Nephron progenitor cell (in vitro differentiated cells): Measurements from ENCODE around the gene C10orf90.

Experiments used
- DNase-seq: peaks from one replicate; pipeline ENCODE4 v3.0.0; 2021
- H3K27ac Mint-ChIP-seq: 2 replicates; pipeline ENCODE4 v1.8.0; 2021; ENCODE audit warnings: mild to moderate bottlenecking, moderate library complexity, mixed read lengths
- H3K27me3 Mint-ChIP-seq: 2 replicates; pipeline ENCODE4 v1.8.0; 2021; ENCODE audit warnings: mild to moderate bottlenecking, low read depth, mixed read lengths; ENCODE audit not compliant: poor library complexity
- H3K36me3 Mint-ChIP-seq: 2 replicates; pipeline ENCODE4 v1.8.0; 2021; ENCODE audit warnings: low read depth, mixed read lengths
- H3K4me1 Mint-ChIP-seq: 2 replicates; pipeline ENCODE4 v1.8.0; 2021; ENCODE audit warnings: mixed read lengths
- H3K4me3 Mint-ChIP-seq: 2 replicates; pipeline ENCODE4 v1.8.0; 2021; ENCODE audit warnings: mild to moderate bottlenecking, moderate library complexity, mixed read lengths
- H3K9me3 Mint-ChIP-seq: 2 replicates; pipeline ENCODE4 v1.8.0; 2021; ENCODE audit warnings: mild to moderate bottlenecking, moderate library complexity, mixed read lengths
- TF ChIP-seq, protein P1 (sequence below): fragments of 200-600 bp; sonication (generic); IDR thresholded peaks from 2 replicates; pipeline ENCODE4 v1.5.0; 2021; ENCODE audit warnings: antibody characterized with exemption

C10orf90 gene

GRCh38 chr10:126616737-126617136, 53.8 kb downstream of the C10orf90 start:
- Mint-ChIP-seq H3K27me3 (peaks cover 7% of the 10 kb centered on the region), H3K4me3 (no peak overlapping the region), H3K27ac (peak overlapping the region; percentile 71), H3K9me3 (peaks cover 3% of the 10 kb centered on the region), H3K4me1 (peaks cover 12% of the 10 kb centered on the region), H3K36me3 (no peaks in the 10 kb centered on the region)
- DNase-seq, result no peak
- TF ChIP-seq, protein P1, sequence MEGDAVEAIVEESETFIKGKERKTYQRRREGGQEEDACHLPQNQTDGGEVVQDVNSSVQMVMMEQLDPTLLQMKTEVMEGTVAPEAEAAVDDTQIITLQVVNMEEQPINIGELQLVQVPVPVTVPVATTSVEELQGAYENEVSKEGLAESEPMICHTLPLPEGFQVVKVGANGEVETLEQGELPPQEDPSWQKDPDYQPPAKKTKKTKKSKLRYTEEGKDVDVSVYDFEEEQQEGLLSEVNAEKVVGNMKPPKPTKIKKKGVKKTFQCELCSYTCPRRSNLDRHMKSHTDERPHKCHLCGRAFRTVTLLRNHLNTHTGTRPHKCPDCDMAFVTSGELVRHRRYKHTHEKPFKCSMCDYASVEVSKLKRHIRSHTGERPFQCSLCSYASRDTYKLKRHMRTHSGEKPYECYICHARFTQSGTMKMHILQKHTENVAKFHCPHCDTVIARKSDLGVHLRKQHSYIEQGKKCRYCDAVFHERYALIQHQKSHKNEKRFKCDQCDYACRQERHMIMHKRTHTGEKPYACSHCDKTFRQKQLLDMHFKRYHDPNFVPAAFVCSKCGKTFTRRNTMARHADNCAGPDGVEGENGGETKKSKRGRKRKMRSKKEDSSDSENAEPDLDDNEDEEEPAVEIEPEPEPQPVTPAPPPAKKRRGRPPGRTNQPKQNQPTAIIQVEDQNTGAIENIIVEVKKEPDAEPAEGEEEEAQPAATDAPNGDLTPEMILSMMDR, result no peak

- H3K27ac Mint-ChIP-seq, result no peak overlapping the region
Measured at GRCh38 chr10:126611303-126611702, 59.2 kb downstream of the C10orf90 start.

GRCh38 chr10:126609566-126609965, 60.9 kb downstream of the C10orf90 start:
- no peak overlapping the region for H3K27ac Mint-ChIP-seq
- TF ChIP-seq, protein P1, result no peak
- no peaks in the 10 kb centered on the region for H3K36me3 Mint-ChIP-seq
- H3K27me3 Mint-ChIP-seq, result peaks cover 12% of the 10 kb centered on the region
- no peaks in the 10 kb centered on the region for H3K9me3 Mint-ChIP-seq
- DNase-seq, result no peak
- H3K4me3 Mint-ChIP-seq, result no peak overlapping the region
- no peaks in the 10 kb centered on the region for H3K4me1 Mint-ChIP-seq

More at GRCh38 chr10:126611303-126611702, 59.2 kb downstream of the C10orf90 start:
- Mint-ChIP-seq H3K4me3 (no peak overlapping the region), H3K4me1 (peaks cover under 1% of the 10 kb centered on the region), H3K36me3 (no peaks in the 10 kb centered on the region), H3K9me3 (no peaks in the 10 kb centered on the region), H3K27me3 (peaks cover 7% of the 10 kb centered on the region)
- TF ChIP-seq, protein P1, result no peak
- DNase-seq, result no peak

GRCh38 chr10:126599949-126600682, 70.4 kb downstream of the C10orf90 start:
- TF ChIP-seq, protein P1, result no peak
- no peaks in the 10 kb centered on the region for H3K9me3 Mint-ChIP-seq
- peaks cover under 1% of the 10 kb centered on the region for H3K27me3 Mint-ChIP-seq
- peaks cover 5% of the 10 kb centered on the region for H3K4me1 Mint-ChIP-seq
- H3K27ac Mint-ChIP-seq, result no peak overlapping the region
- DNase-seq, result no peak
- H3K36me3 Mint-ChIP-seq, result no peaks in the 10 kb centered on the region
- H3K4me3 Mint-ChIP-seq, result no peak overlapping the region

DNA sequence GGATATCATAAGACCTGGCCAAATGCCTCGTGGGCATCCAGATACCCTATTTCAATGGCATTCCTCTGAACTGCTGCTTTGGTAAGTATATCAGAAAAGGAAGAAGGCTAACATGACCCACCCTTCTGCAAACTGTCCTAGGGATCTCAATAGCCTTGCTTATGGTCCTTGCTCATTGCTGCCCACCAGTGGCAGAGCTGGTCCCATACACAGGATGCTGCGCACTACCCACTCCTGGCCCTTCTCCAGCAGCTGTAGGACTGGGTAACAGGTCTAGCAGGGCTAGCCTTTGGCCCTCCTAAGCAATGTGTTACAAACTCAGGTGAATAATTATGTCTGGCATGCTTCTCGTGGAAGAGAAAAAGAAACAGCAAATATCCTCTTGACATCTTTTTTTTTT, 72.5 kb downstream of the C10orf90 start:
- H3K27ac Mint-ChIP-seq, result no peak overlapping the region
- TF ChIP-seq, protein P1, result peak; percentile 59
- no peaks in the 10 kb centered on the region for H3K9me3 Mint-ChIP-seq
- H3K4me3 Mint-ChIP-seq, result no peak overlapping the region
- no peaks in the 10 kb centered on the region for H3K36me3 Mint-ChIP-seq
- DNase-seq, result peak; percentile 42
- peaks cover 2% of the 10 kb centered on the region for H3K27me3 Mint-ChIP-seq
- H3K4me1 Mint-ChIP-seq, result peaks cover 5% of the 10 kb centered on the region

- H3K27me3 Mint-ChIP-seq, result peaks cover 2% of the 10 kb centered on the region
- peaks cover 5% of the 10 kb centered on the region for H3K4me1 Mint-ChIP-seq
- H3K36me3 Mint-ChIP-seq, result no peaks in the 10 kb centered on the region
- no peak overlapping the region for H3K27ac Mint-ChIP-seq
- no peak for DNase-seq
- H3K4me3 Mint-ChIP-seq, result no peak overlapping the region
- no peaks in the 10 kb centered on the region for H3K9me3 Mint-ChIP-seq
- TF ChIP-seq, protein P1, result no peak
Measured at GRCh38 chr10:126597211-126597610, 73.3 kb downstream of the C10orf90 start.
